ENCODE measurements around the gene METTL26. TPM values are rescaled to one million over a fixed set of nuclear protein-coding genes. Genes with fewer than 3 reads are reported as not detected.

METTL26 gene
- total and polyA plus RNA-seq, 11 donors, result 39.6 to 187 (median 58.5) TPM

DNA sequence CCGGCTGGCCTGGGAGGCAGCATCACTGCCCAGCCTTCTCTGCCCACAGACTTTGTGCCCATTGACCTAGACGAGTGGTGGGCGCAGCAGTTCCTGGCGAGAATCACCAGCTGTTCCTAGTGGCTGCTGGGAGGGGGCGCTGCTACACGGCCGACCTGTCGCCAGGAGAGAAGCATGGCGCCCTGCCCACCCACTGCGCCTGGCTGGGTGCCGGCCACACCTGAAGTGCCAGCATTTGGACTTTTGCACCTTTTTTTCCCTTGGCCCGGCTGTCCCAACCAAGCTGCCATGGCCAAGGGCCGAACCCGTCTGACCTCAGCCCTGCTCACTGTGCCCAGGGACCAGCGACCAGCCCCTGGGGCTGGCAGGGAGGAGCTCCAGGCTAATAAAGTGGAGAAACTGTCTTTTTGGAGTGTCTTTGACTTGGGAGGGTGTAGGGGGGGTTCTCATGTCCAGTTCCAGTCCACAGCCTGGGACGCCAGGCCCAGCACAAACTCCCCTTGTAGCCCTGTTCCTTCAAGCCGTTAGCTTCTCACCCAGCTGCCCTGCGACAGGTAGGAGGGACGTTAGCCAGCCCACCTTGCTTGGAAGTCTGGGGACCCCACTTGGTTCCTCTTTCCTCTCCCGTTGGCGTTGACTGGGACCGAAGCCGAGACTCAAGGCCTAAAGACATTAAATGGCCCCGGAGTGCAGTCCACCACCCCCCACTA is 12.1 kb upstream of the METTL26 start:
- H3K4me1 ChIP-seq, result peaks cover 3 to 73% (median 41%) of the 10 kb centered on the region in 12 donors
- peak overlapping the region; percentile 61 to 94 (median 74) for H3K4me3 ChIP-seq
- no peaks in the 10 kb centered on the region for H3K27me3 ChIP-seq
- ATAC-seq (no peak), DNase-seq (no peak)
- intact Hi-C loops (cut with DNase I), result loop anchor here in 2 of 10 donors (10.0 kb wide), 1 partner anchor 63 kb away; no protein-coding TSS in a partner anchor
- TF ChIP-seq POLR2A (IDR thresholded peaks at IDR 0.05), result no peak
- TF ChIP-seq, protein P1, sequence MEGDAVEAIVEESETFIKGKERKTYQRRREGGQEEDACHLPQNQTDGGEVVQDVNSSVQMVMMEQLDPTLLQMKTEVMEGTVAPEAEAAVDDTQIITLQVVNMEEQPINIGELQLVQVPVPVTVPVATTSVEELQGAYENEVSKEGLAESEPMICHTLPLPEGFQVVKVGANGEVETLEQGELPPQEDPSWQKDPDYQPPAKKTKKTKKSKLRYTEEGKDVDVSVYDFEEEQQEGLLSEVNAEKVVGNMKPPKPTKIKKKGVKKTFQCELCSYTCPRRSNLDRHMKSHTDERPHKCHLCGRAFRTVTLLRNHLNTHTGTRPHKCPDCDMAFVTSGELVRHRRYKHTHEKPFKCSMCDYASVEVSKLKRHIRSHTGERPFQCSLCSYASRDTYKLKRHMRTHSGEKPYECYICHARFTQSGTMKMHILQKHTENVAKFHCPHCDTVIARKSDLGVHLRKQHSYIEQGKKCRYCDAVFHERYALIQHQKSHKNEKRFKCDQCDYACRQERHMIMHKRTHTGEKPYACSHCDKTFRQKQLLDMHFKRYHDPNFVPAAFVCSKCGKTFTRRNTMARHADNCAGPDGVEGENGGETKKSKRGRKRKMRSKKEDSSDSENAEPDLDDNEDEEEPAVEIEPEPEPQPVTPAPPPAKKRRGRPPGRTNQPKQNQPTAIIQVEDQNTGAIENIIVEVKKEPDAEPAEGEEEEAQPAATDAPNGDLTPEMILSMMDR (IDR thresholded peaks at IDR 0.05), result peak in 5 of 12 donors; percentile 24 to 40 (median 34)
- 44 to 52% (median 50%) methylated on average over 10 to 24 of the region's 24 CpGs for WGBS, 4 donors
- peak overlapping the region; percentile 12 to 97 (median 88) for H3K27ac ChIP-seq
- H3K9me3 ChIP-seq, result no peaks in the 10 kb centered on the region
- peaks cover 0 to 3% (median 0%) of the 10 kb centered on the region in 9 donors for H3K36me3 ChIP-seq

DNA sequence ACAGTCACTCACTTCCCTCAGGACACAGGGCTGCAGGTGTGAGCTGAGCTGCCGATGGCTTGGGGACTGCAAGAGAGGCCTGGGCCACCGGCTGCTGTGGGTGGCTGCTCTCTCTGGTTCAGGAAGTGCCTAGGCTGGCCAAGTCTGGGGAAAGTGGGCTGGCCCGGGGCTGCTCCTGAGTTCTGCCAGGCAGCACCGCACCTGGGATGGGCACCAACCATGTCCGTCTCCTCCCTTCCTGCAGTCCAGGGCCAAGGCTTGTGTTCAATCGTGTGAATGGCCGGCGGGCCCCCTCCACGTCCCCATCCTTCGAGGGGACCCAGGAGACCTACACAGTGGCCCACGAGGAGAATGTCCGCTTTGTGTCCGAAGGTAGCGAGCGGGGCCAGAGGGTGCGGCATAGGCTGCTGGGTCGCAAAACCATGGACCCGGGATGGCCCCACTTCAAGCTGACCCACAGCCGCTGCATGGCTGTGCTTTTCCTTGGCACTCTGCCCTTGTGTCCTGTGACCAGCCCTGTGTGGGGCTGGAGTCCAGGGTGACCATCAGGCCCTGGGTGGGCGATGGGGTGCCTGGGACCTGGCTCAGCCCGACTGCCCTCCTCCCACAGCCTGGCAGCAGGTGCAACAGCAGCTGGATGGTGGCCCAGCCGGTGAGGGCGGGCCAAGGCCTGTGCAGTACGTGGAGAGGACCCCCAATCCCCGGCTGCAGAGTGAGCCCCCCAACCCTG is 11.2 kb upstream of the METTL26 start:
- Histone ChIP-seq H3K27me3 (no peaks in the 10 kb centered on the region), H3K4me3 (peak overlapping the region in 3 of 12 donors; percentile 7 to 34 (median 33)), H3K9me3 (no peaks in the 10 kb centered on the region), H3K4me1 (peaks cover 3 to 82% (median 48%) of the 10 kb centered on the region in 12 donors), H3K36me3 (peaks cover 0 to 3% (median 0%) of the 10 kb centered on the region in 9 donors), H3K27ac (peak overlapping the region in 10 of 12 donors; percentile 71 to 97 (median 86))
- 61 to 72% (median 70%) methylated on average over 9 to 25 of the region's 25 CpGs for WGBS, 4 donors
- TF ChIP-seq POLR2A (IDR thresholded peaks at IDR 0.05), result no peak
- TF ChIP-seq, protein P1 (IDR thresholded peaks at IDR 0.05), result no peak
- no peak for DNase-seq
- intact Hi-C loops (cut with DNase I), result loop anchor here in 2 of 10 donors (10.0 kb wide), 1 partner anchor 63 kb away; no protein-coding TSS in a partner anchor
- peak in 1 of 4 donors; percentile 4 for ATAC-seq

DNA sequence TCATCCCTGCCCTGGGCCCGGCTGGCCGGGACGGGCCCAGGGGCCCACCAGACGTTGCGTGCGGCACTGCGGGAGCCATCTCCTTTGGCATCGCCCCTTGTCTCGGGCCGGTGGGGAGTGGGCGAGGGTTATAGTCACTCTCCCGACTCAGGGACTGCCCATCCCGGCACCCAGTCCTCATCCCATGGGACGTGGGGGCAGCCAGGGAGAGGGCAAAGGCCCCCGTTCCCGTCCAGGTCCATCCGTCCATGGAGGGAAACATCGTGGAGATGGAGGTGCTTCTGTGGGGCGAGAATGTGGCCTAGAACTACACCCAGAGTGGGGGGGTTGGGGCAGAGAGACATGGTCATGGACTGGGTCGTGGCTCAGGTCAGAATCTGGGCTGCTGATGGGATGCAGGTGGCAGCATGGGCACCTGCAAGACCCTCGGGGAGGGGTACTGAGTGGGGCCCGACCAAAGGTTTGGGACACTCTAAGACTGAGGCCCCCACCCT is 10.6 kb upstream of the METTL26 start:
- DNase-seq, result no peak
- Histone ChIP-seq H3K4me1 (peaks cover 3 to 88% (median 49%) of the 10 kb centered on the region in 12 donors), H3K27ac (peak overlapping the region in 11 of 12 donors; percentile 37 to 97 (median 84)), H3K9me3 (no peaks in the 10 kb centered on the region), H3K36me3 (peaks cover 0 to 3% (median 0%) of the 10 kb centered on the region in 9 donors), H3K27me3 (no peaks in the 10 kb centered on the region), H3K4me3 (peak overlapping the region in 8 of 12 donors; percentile 3 to 36 (median 30))
- WGBS, 4 donors, result 49 to 77% (median 70%) methylated on average over 8 to 22 of the region's 22 CpGs
- ATAC-seq, result no peak
- intact Hi-C loops (cut with DNase I), result loop anchor here in 2 of 10 donors (10.0 kb wide), 1 partner anchor 62 kb away; no protein-coding TSS in a partner anchor
- TF ChIP-seq, protein P1 (IDR thresholded peaks at IDR 0.05), result no peak
- no peak for TF ChIP-seq POLR2A (IDR thresholded peaks at IDR 0.05)

Data from heart left ventricle (tissue), 16 donors.